Subcutaneous adipose tissue (tissue), 4 donors: ENCODE results near the gene ASXL1. TPM values are rescaled to one million over a fixed set of nuclear protein-coding genes. Genes with fewer than 3 reads are reported as not detected.

Experiments used
- total RNA-seq, 4 donors: library from RNA; depleted of rRNA; stranded (reverse); fragments of >200 nt; gene quantifications; one replicate each; pipeline ENCODE4 v1.1.0, GENCODE V29; 2016
- TF ChIP-seq, protein P1 (sequence below): fragments of 450-650 bp; IDR thresholded peaks from one replicate; pipeline ENCODE4 v1.5.1; 2016; ENCODE audit warnings: low read depth, mild to moderate bottlenecking, control low read depth, antibody characterized with exemption, moderate library complexity

The ASXL1 gene
- total RNA-seq, 4 donors from 2014 or later, result 77.0 to 125 (median 81.6) TPM

DNA sequence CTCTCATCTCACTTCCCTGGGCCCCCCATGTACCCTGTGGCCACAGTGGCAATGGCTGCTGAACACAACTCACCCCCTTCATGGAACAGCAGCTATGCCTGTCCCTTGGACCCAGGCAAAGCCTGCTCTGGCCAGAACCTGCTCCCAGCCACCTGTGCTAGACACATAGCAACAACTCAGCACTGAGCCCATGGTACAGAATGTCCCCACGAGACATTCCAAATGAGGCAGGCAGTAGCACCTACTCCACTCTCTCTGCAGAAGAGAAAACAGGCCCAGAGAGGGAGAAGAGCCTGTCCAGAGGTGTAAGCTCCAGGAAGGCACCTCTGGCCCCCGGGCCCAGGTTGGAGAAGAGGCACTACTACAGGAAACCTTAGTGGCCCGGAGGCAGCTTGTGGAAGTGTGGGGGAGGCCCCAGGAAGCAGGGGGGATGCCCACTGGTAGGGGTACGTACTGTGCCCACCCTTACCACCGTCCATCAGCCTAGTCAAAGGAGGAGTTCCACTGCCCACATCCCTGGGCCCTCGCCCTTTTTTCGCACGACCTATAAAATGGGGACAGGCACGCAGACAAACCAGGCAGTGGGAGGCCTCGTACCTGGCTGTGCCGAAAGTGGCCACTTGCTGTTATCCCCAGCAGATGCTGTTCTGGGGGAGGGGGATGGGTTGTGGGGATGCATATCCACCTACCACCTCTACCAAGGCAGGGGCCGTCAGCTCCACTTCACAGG is 97.2 kb downstream of the ASXL1 start:
- TF ChIP-seq, protein P1, sequence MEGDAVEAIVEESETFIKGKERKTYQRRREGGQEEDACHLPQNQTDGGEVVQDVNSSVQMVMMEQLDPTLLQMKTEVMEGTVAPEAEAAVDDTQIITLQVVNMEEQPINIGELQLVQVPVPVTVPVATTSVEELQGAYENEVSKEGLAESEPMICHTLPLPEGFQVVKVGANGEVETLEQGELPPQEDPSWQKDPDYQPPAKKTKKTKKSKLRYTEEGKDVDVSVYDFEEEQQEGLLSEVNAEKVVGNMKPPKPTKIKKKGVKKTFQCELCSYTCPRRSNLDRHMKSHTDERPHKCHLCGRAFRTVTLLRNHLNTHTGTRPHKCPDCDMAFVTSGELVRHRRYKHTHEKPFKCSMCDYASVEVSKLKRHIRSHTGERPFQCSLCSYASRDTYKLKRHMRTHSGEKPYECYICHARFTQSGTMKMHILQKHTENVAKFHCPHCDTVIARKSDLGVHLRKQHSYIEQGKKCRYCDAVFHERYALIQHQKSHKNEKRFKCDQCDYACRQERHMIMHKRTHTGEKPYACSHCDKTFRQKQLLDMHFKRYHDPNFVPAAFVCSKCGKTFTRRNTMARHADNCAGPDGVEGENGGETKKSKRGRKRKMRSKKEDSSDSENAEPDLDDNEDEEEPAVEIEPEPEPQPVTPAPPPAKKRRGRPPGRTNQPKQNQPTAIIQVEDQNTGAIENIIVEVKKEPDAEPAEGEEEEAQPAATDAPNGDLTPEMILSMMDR, result no peak

DNA sequence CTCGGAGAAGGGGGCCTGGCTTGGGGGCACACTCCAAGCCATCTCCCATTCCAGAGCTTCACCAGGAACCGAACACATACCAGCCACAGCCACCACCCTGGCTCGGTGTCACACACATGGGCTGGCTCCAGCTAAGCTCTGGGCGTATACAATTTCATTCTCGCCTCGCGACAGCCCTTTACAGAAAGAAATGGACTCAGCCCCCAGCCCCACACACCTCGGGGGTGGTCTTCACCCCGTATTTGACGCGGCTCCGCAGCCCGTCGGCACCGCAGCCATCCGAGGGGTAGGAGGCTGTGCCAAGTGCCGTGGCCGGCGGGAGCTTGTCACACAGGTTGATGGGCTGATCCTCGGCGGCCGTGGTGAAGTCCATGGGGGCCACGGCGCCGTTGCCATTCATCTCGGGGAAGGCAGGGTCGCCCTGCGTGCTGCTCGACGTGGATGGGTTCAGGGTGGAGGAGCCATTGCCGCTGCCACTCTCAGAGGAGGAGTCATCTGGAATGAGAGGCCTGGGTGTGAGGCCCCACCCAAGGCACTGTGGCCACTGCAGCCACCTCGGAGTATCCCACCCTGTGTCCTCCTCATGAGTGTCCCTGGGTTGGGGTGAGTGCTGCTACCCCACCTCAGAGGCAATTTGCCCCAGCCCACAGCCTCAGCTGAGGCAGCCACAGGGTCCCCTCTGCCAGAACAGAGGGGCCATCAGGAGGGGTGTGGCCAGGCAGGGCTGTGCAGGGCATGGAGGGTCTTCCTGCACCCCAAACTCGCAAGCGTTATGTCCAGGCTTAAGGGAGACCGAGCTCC is 98.0 kb downstream of the ASXL1 start:
- TF ChIP-seq, protein P1, result no peak

DNA sequence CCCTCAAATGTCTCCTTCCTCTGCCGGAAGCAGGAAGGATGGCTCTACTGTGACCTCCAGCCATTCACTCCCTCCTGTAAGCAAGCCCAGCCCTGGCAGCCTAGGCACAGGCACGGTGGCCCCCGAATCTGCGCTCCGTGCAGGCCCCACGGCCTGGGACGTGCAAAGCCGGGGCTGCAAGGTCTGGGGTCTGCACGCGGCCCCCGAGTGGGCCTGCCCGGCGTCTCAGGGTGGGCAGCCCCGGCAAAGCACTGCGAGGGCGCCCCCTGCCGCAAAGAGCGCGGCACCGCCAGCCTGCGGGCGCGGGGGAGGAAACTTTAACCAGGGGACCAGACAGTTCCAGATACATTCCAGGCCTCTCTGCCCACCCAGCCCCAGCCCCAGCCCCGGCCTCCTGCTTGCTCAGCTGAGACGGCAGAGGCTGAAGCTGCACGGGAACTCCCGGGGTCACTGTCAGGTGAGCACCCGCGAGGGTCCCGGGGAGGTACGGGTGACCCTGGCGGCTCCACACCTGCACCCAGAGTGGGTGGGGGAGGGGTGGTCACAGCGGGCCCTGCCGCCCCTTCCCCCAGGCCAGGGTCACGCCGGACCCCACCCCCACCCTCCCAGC is 98.8 kb downstream of the ASXL1 start:
- TF ChIP-seq, protein P1, result no peak

DNA sequence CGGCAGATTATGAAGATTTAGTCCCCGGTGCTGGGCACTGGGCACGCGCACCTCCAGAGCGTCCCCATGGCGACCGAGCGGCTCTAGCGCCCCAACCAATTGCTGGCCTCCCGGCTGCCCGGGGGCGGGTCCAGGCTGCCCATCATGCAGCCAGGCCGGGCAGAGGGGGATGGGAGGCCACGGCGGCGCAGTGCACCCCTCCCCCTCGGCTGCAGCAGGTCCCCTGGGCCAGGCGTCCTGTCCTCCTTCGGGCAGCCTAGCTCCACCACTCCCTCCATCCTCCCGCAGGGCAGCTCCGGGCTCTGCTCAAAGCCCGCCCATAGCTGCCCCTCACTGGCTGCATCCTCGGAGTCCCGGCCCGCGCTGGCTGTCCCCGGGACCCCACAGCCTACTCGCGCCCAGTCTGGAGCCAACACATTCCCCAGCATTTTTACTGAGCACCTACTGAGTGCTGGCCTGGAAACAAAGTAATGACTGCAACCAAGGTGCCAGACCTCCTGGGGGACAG is 99.4 kb downstream of the ASXL1 start:
- TF ChIP-seq, protein P1, result no peak

DNA sequence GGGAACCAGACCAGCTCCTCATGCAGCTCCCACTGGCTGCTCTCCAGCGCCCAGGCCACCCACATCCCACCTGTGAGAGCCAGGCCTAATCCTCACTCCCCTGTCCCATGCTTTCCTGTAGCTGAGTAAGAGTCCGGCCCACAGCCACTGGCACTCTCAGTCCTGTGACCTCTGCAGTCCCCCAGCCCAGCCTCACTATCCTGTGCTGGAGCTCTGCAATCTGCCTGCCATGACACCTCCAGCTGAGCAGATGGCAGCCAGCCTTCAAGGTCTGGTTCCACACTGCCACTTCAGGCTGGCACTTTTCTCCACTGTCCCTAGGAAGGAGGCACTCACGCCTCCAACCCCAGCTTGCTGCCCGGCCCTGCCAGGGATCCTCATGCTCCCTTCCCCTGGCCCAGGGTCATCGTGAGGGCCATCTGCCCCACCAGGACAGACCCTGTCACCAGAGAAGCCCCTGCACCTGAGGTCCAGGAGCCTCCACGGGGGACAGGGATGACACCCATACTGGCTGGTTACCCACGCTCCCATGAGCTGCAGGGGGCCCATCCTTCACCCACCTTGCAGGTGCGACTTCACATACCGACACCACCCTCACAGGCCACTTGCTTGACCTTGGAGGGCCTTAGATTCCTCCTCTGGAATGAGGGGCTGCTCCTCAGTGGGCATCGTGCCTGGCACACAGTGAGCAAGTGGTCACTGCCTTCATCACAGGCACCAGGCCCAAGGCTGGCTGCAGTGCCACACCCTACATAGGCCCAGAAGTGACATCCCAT is 100.1 kb downstream of the ASXL1 start:
- TF ChIP-seq, protein P1, result no peak

DNA sequence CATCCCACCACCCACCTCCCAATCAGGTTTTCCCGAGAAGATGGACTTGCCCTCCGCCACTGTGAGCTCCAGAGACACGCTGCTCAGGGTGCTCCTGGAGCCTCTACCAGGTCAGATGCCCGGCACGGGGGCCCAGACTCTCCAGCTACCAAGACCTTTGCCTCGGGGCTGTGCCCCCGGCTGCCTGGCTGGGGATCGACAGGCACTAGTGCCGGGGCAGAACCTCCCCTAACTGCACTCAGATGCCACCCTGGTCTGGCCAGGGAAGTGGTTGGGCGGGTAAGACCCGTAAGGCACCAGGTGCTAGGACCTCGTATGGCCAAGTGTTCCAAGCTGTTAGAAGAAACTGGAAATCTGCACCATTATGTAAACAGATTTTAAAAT is 100.7 kb downstream of the ASXL1 start:
- TF ChIP-seq, protein P1, result no peak
